Omental fat pad (tissue), 4 donors: ENCODE data around the gene MDK. TPM values are rescaled to one million over a fixed set of nuclear protein-coding genes. Genes with fewer than 3 reads are reported as not detected.

Experiments
- ATAC-seq: fragments of 150-250 bp; one replicate; pipeline ENCODE4 v1.9.1; 2016; ENCODE audit warnings: mild to moderate bottlenecking, moderate library complexity; ENCODE audit not compliant: low FRiP score
- DNase-seq: peaks from one replicate; pipeline ENCODE4 v3.0.0-alpha.2; 2019; ENCODE audit warnings: low spot score
- CTCF ChIP-seq, 3 donors: fragments of 450-650 bp; IDR thresholded peaks; one replicate each; pipeline ENCODE4 v1.5.1; 2016 to 2017; ENCODE audit warnings: antibody characterized with exemption in 3 of 3, mild to moderate bottlenecking in 3 of 3, moderate library complexity in 2 of 3
- total RNA-seq, 4 donors: library from RNA; depleted of rRNA; stranded (reverse); fragments of >200 nt; gene quantifications; one replicate each; pipeline ENCODE4 v1.1.0, GENCODE V29; 2016

MDK gene
- total RNA-seq, 4 donors from 2014 or later: 11.7 to 18.1 (median 15.2) TPM

DNA sequence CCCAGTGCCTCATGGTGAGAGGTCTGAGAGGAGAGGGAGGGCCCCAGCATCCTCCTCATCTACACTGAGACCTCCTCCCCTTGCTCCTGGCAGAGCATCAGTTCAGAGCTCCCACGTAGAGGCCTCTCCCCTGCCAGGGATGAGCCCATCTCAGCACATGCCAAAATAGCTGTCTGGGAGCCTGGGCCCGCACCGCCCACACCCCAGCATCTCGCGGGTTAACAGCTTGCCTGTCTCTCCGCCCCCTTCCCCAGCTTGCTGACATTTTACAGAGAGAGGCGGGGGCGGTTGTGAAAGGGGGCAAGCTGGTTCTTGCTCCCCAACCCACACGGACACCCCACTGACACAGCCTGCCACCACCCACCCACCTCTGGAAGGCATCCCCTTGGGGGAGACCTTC, 27.8 kb upstream of the MDK start:
- DNase-seq (no peak), ATAC-seq (peak; percentile 33)
- TF ChIP-seq CTCF (IDR thresholded peaks at IDR 0.05): no peak

DNA sequence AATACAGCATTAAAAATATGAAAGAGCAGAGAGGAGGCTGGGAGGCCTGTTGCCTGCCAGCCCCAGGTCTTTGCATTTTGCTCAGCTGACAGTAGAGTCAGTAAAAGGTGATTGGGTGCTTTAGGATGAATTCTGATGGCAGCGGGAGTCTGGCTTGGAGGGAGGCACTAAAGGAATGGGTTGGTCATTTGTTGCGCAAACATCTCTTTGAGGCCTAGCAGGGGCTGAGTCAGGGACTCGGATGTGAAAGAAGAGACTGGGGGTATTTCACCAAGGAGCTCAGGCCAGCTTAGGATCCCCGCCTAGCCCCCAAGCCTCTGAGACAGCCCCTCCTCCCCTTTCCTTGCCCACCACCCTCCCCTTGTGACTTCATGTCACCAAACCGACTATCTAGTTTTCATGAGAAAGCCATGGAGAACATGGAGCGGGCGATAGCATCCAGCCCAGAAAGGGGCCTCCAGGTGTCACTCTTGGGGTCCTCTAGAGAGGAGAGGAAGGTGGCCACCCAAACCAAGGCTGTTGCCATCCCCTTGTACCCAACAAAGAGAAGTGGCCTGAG, 24.5 kb upstream of the MDK start:
- DNase-seq (no peak), ATAC-seq (peak; percentile 72)
- no peak for TF ChIP-seq CTCF (IDR thresholded peaks at IDR 0.05)

DNA sequence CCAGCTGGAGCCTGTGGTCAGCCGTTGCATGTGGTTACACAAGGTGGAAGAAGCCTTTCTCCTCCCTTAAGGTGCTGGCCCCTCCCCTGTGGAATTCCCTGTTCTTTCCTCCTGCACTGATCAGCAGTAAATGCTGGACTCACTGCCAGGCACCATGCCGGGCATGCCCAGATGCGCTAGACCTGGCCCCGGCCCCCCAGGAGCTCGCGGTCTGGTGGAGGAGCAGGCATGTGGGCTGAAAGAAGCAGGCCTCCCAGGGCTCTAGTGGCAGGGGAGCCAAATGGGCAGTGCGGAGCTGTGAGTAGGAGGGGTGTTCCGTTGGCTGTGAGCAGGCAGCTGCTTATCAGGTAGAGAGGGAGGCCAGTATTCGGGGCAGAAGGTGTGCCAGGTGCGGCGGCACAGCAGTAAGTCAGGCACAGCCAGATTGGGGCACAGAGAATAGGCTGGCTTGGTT, 24.0 kb upstream of the MDK start:
- ATAC-seq (peak; percentile 58), DNase-seq (no peak)
- no peak for TF ChIP-seq CTCF (IDR thresholded peaks at IDR 0.05)

- DNase-seq: no peak
- ATAC-seq: no peak
- no peak for TF ChIP-seq CTCF (IDR thresholded peaks at IDR 0.05)
Observed at GRCh38 chr11:46359953-46360352, 21.5 kb upstream of the MDK start.

DNA sequence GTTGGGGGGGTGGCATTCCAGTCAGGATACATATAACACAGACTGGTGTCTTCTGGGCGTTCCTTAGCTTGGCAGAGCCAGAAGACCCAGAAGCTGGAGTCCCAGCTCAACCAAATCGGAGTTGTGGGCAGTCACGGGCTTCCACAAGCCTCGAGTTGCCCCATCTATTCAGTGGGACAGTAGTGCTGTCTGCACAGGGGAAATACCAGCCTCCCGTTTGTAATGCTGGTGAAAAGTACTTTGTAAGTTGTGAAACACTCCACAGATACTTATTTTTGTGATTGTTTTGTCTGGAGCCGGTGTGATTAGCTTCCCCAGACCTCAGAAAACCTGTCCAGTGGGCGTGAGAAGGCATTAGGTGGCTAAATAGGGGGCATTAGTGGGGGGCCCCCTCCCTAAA, 20.6 kb upstream of the MDK start:
- TF ChIP-seq CTCF (IDR thresholded peaks at IDR 0.05): no peak
- ATAC-seq: no peak
- DNase-seq: no peak

- ATAC-seq (no peak), DNase-seq (no peak)
- TF ChIP-seq CTCF (IDR thresholded peaks at IDR 0.05): no peak
Observed at GRCh38 chr11:46361283-46362155, 19.9 kb upstream of the MDK start.
